HG03460 (cell line): ENCODE results near the gene NAV2.
A peak's percentile ranks its signal among the peaks of the same experiment; 100 is the strongest.

ENCODE experiments used
- ATAC-seq: cut with Tn5 transposase; IDR thresholded peaks from one replicate; pipeline ENCODE4 v1.9.1; 2021; ENCODE audit not compliant: unreplicated experiment

The NAV2 gene, protein sequence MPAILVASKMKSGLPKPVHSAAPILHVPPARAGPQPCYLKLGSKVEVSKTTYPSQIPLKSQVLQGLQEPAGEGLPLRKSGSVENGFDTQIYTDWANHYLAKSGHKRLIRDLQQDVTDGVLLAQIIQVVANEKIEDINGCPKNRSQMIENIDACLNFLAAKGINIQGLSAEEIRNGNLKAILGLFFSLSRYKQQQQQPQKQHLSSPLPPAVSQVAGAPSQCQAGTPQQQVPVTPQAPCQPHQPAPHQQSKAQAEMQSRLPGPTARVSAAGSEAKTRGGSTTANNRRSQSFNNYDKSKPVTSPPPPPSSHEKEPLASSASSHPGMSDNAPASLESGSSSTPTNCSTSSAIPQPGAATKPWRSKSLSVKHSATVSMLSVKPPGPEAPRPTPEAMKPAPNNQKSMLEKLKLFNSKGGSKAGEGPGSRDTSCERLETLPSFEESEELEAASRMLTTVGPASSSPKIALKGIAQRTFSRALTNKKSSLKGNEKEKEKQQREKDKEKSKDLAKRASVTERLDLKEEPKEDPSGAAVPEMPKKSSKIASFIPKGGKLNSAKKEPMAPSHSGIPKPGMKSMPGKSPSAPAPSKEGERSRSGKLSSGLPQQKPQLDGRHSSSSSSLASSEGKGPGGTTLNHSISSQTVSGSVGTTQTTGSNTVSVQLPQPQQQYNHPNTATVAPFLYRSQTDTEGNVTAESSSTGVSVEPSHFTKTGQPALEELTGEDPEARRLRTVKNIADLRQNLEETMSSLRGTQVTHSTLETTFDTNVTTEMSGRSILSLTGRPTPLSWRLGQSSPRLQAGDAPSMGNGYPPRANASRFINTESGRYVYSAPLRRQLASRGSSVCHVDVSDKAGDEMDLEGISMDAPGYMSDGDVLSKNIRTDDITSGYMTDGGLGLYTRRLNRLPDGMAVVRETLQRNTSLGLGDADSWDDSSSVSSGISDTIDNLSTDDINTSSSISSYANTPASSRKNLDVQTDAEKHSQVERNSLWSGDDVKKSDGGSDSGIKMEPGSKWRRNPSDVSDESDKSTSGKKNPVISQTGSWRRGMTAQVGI (N-terminal part only)

DNA sequence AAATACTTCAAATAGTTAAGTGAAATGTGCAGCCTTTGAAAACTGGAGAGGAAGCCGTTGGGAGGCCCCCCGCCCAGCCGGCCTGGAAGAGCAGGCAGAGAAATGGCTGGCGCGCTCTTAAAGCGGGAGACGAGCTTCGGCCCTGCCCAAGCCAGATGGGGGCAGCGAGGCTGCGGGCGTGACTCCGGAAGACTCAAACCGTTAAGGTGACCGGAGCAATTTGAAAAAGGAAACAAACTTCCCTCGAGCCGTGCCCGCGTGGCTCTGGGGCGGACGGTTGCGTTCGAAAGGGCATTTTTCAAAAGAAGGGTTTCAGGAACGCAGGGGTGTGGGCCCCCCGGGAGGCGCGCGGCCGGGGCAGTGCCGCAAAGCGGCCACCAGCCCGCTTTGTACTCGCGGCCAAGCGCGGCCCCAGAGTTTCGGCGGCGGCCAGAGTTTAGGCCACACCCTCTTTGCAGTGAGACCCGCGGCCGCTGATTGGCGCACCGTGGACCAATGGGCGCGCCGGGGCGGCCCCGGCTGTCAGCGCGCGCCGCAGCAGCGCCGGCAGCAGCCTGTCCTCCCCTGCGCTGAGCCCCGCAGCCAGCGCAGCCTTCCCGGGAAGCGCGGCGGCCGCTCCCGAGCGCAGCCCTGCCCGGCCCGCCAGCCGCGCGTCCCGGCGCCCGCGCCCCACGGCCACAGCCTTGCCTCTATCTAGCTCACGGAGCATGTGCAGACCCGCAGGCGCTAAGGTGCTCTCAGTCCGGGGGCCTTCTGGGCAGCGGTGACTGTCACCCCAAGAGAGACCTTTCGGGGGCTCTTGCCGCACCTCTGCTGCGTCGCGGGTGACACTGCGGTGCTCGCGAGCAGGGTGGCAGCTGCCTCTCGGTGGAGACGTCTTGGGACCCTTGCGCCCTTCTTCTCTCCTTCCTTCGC is at the start of gene NAV2:
NAV2 (plus strand) TSS at position 557 of the 915 bp plus-strand sequence. CDS start 859 bp downstream, outside the sequence.
- peak; percentile 99 for ATAC-seq

DNA sequence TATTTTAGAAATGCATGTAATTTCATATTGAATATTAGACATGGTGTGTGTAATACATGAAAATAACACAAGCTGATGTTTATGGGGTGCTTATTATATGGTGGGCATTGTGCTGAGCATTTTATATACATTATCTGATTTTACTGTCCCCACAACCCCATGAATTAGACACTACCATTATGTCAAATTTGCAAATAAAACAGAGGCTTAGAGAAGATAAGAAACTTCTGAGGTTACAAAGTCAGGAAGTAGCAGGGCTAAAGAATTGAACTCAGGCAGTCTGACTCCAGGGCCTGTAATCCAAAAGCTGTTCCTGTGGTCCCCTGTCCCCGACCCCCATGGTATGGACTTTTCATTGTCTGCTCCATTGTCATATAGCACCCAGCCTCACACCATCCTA is 49.4 kb upstream of the NAV2 start:
- ATAC-seq: no peak

DNA sequence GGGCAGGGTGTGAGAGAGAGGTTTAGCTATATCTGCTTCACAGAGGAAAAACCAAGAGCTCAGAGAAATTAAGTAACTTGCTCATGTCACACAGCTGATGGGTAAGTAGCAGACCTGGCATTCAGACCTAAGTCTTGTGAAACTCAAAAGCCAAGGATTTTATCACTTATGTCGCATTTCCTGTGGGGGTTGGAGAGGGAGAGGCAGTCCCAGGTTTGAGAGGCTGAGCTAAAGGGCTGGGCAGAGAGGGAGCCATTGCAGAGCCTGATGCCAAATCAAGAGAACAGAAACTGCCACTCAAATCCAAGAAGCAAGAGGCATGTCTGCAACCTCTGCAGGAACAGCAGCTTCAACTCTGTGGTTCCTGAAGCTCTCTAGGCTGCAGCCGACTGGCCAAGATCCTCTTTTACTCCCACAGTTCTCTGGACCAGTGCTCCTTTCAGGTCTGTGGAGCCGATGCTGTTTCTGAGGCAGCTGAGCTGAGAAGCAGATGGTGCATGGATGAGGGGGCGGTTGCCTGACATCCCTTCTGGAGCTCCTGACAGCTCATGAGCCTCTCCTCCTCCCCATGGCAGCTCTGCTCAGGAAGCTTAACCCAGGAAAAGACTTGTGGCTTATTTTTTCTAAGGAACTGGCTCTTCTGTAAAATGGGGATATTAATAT is 47.6 kb upstream of the NAV2 start:
- ATAC-seq: no peak

DNA sequence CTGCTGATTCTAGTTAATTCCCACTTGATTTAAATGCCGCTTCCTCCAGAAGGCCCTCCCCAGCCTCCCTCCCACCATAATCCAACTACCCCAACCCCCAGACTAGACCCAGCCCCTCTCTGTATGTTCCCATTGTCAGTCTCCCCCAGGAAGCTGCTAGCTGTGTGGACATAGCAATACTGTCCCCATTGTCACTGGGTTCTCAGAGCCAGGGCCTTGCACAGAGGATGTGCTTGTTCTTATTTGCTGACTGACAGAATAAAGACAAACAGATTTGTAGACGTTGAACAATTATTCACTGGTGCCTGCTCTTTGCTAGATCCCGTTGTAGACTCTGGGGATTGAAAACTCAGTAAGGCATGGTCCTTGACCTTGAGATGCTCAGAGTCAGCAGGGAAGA is 45.7 kb upstream of the NAV2 start:
- ATAC-seq: no peak

DNA sequence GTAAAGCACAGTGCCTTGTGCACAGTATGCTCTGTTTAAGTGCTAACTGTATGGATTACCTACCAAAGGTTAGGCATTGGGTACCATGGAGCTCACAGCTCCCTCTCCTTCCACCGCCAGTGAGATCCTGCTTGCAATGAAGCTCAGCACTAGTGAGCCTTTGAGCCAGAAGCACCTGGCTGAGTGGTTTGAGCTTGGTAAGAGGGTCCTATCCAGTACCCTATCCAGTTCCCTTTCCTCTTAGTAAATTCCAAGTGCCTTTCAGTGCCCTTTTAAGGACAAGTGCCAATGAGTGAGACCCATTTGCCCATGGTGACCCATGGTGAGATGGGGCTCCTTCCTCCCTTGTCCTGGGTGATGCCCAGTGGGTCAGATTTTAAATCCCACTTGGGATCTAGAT is 43.1 kb upstream of the NAV2 start:
- no peak for ATAC-seq

DNA sequence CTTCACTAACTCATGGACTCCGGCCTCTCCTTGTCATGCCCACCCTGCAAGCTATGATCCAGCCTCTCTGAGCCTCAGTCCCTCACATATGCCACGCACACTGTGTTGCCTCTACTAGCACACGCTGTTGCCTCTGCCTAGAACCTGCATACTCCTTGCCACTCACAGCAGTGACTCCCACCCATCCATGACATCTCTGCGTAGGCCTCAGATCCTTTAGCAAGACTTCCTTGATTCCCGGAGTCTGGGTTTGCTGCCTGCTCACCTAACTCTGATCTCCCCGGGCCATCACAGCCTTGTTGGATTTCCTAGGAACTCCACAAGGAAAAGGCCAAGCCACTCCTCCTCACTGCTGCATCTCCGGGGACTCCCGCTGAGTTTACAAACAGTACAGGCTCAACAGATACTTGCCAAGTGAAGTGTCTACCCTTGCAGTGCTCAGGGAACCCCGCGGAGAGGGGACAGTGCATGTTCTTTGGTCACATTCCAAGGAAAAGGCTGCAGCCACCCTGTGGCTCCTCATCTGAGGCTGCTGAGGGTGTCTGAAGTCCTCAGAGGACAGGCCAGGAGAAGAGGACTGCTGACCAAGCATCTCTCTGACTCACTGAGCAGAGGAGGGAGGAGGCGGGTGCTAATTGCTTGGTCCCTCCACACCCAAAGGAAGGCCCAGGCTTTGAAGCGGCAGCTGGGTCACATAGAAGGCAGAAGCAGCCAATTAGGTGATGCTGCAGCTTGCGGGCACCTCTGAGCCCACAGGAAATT is 42.4 kb upstream of the NAV2 start:
- ATAC-seq: no peak

DNA sequence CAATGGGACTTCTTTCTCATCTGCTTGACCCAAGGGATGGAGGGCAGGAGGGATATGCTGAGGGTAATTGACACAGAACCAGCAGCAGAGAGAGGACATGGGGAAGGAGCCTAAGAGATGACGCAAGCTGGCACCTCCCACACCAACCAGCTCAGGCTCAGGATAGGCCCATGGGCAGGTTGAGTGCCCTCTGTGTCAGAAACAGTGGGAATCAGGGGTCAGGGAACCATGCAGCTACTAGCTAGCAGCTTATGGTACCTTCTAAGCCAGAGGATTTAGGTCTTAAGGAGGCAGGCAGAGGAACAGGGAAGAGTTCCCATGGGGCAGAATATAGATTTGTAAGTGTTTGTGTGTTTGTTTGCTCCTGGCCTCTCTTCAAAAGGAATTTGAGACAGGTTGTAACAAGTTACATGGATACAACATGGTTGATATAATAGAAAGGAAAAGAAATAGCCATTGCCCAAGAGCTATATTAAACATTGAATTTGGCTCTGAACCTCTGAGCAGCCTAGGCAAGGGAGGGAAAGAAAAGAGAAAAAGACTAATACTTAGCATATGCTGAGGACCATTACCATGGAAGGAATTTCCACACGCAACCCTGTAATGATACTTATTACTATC is 39.9 kb upstream of the NAV2 start:
- no peak for ATAC-seq

DNA sequence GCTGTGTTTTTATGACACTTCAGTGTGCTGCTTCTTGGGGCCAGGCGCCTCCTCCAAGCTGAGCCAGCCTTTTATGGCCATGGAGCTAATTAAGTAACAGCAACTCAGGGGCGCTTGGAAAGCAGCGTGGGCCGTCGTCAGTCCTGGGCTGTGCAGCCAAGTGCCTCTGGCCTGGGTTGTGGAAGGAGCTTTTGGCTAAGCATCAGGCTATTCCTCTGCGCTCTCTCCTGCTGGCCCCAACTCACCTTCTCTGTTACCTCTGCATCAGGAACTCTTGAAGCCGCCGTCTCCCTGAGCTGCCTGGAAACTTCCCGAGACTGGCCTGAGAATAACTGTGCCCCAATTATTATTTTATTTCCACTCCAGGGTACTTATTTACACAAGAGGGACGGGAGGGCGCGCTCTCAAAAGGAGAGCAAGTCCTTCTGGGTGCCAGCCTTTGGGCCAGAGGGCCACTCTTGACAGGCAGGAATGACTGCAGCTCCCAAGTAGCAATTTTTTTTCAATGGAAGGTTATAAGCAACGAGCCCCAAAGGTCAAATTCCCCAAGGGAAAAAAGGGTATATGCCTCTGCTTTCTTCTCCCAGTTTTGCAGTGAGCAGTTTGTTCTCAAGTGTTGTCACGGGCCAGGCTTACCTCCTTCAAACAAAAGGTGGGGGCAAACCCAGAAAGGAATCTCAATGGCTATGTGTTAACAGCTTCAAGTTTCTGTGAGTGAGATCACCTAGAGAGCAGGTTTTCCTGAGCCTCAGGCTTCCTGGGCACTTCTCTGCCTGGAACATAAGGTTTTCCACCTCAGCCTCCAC is 38.5 kb upstream of the NAV2 start:
- ATAC-seq: no peak

DNA sequence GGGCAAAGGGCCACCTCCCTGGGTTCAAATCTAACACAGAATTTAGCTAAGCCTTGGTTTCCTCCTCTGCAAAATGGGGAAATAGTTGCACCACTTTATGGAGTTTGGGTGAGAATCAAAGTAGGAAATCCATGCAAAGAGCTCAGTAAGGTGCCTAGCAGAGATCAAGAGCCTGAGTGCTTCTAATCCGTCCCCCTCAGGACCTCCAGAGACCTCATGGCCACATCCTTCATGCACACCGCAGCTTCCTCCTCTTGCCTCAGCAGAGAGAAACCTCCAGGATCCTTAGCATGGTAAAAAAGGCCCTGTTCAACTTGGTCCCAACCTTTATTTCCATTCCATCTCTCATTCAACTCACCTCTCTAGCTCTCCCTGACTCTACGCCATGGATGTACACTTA is 37.8 kb upstream of the NAV2 start:
- ATAC-seq: no peak

DNA sequence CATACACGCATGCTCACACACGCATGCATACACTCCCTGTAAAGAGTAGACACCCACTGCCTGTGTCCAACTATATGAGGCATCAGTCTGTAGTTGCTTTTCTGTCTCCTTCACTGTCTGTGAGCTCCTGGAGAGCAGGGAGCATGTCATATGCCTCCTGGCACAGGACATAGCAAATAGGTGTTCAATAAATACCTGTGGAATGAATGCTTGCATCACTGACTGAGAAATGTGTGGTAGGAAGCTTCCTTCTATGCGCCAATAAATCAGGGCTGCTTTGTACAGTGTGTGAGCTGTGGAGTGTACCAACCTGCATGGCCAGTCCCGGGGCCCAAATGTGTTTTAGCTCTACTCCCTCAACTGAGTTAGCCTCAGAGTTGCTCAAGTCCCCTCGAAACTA is 37.2 kb upstream of the NAV2 start:
- ATAC-seq: no peak

DNA sequence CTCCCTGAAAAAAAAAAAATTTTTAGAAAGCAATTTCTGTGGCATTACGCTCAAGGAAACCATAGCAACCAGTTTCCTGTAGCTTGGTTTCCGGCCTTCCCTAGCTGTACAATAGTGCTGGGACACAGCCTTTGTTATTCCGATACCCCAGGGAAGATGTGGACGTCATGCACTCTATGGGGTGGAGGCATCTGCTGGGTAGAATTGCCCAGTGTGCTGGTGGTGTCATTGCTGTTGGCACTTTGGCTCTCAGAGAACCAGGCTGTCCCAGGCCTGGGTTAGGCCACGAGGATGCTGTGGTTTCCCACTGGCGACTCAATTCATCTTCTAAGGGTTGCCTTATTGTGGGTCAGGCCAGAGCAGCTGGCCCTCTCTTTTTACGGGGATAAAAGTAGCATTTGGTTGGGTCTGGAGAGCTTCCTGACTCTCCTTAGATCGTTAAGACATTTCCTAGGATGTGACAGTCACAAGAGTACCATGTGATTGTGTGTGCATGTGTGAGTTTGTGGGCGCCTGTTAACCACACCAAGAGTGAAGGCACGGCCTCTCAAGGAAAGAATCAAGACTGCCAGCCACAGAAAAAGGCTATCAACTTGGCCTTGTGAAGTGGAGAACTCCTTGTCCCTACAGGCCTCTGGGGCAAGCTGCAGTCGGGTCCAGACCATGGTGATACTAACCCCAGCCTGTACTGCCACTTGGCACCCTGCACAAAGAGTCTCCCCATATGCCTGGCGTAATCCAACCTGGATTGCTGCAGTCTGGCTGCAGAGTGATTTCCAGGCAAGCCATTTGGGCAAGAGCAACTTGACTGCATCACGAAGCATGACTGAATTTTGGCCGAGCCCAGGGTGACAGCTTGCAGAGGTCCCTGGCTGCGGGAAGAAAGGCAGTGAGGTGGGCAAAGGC is 35.9 kb upstream of the NAV2 start:
- ATAC-seq: no peak

DNA sequence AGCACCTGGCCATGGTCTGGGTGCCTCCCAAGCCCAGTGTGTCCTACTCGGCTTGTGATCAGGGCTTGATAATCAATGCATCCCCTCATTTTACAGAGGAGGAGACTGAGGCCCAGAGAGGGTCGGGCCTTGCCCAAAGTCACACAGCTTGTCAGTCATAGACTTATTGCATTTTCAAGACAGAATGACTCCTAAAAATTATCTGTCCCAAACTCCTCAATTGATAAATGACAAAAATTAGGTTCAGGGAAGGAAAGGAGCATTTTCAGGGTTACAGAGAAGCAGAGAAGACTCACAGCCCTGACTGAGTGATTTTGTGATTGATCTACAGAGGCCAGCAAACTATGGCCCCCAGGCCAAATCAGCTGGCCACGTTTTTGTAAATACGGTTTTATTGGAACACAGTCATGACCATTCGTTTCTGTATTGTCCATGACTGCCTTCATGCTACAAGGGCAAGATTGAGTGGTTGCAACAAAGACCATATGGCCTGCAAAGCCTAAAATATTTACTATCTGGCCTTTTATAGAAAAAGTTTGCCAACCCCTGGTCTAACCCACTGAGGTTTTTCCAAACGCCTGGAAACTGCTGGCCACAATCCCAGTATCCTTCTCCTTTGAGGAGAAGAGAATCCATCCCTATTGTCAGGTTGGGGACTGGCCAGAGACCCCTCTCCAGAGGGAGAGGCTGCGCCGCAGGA is 35.1 kb upstream of the NAV2 start:
- ATAC-seq: no peak

DNA sequence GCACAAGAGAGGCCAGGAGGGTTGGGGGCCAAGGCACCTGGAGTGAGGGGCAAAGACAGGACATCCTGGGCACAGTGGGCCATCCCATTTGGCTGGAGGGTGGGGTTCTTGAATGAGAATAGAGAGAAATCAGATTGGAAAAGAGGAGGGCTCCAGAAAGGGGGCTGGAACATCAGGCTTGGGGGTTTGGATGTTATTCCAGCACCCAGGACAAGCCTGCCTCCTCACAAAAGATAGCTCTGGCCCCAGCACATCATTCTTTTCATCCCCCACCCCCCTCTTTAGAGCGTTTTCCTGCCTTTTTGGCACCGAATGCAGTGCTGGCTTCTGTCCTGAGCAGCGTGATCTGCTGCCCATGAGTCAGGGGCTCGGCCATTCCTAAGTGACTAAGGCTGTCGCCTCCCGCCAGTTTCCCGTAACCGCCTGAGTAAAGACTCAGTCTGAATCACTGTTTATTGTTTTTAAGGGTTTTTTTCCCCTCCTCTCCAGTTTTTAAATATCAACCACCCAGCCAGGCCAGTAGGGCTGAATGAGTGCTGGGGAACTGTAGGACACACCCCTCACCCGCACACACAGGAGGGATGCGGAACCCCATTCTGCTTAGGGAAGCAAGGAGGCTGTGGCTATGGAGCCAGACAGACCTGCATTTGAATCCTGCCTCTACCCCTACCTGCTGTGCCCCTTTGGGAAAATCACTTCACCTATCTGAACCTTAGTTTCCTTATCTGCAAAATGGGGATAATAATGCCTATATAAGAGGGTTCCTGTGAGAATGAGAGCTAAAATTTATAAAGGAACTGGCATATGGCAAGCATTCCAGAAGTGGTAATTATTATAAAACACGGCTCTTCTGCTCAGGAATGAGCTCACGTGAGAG is 32.4 kb upstream of the NAV2 start:
- no peak for ATAC-seq

DNA sequence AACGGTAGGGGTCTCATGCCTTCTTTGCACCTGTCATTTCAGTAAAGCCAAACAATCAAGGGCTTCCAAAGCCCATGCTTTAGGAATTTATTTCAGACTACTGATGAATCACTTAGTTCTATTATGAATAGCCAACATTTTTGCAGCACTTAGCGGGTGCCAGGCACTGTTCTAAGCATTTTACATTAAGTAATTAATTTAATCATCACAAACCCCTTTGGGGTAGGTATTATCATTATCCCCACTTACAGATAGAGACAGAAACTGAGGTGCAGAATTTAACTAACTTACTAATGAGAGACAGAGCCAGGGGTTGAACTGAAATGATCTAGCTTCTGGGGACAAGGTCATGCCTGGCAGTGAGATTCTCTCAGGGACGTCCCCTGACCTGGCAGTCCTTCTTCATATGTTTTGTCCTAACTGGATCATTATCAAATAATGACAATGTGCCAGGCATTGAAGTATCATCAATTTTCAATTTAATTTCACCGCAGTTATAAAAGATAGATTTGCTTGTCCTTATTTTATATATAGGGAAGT is 31.7 kb upstream of the NAV2 start:
- no peak for ATAC-seq

DNA sequence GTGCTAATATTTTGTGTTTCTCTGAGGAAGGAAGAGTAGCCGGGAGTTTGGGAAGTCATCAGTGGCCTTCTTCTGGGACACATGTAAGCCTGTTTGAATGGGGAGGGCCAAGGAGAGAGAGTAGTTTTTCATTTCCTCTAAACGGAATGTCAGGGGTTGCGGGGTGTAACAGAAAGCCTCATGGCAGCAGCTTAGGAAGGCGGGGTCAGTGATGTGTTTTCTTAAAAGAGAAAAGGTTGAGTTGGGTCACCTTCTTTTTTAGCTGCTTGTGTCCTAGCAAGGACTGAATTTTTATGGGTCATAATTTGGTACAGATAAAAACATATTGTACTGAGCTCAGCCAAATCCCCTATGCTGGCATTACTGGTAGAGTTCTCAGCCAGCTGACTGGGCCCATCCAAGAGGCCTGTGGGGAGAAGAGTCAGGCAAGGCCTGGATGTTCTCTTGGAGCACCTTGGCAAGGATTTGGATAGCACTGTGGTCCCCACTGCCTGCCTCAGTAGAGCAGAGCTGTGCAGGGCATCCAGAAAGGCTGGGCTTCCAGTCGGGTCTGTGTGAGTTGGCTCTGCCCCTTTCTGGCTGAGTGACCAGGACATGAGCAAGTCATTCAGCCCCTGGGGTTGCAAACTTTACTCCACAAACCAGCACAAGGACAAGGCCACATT is 29.4 kb upstream of the NAV2 start:
- ATAC-seq: no peak
